HG03521 (cell line): ENCODE results near the gene TOM1L1.
"Not testable (repeated sequence)": the region's sequence is repeated elsewhere in the genome, so short reads cannot be mapped to it uniquely, and the experiment has no call there.

Experiments
- ATAC-seq: cut with Tn5 transposase; IDR thresholded peaks from one replicate; pipeline ENCODE4 v1.9.1; 2021; ENCODE audit warnings: mild to moderate bottlenecking, moderate library complexity; ENCODE audit not compliant: unreplicated experiment

The TOM1L1 gene

DNA sequence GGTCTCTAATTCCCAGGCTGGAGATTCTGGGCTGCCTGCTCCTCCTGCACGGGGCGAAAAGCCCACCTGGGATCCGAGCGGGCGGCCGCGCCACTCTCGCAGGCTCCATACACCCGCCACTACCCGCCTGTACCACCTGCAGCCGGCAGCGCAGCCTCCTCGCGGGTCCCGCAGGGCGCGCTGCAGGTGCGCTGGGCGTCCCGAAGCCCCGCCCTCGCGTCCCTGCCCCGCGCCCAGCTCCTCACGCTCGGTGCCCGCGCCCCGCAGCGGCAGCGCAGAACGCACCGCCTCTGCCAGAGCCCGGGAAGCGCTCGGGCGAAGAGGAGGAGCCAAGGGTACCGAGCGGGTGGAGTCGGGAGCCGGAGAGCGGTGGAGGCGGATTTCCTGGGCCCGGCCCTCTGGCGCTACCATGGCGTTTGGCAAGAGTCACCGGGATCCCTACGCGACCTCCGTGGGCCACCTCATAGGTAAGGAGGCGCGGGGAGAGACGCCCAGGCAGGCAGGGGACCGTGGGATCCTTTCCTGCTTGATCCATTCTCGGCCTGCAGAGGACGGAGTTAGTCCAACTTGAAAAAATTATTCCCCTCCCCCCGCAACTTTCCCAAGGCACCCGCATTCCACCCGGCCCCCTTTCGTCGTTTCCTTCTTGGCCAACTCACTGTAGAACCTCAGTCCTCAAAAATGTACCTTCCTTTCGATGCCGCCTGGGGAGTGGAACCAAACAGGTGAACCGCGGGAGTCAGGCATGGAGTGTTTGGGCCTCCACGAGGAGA, at the start of gene TOM1L1:
Gene TOM1L1 (plus strand): TSS at position 396 of the 773 bp plus-strand sequence. CDS start 14 bp downstream, at position 410.
- peak; percentile 91 for ATAC-seq

DNA sequence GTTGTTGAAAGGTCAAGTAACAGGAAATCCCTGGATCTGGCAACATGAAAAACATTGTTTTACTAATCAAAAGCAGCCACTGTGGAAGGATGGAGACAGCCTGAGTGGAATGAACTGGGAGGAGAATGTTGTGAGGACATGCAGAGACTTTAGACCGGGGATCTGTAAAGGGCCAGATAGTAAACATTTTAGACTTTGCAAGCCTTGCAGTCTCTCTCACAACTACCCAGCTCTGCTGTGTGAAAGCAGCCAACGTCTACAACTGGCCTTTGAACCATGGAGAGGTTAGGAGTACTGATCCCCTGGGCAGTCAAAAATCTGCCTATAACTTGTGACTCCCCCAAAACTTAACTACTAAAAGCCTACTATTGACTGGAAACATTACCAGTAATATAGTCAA, 41.5 kb upstream of the TOM1L1 start:
- no peak for ATAC-seq

GRCh38 chr17:54860617-54861470, 39.8 kb upstream of the TOM1L1 start:
- no peak for ATAC-seq

GRCh38 chr17:54861471-54861983, 39.1 kb upstream of the TOM1L1 start:
- ATAC-seq, result no peak

DNA sequence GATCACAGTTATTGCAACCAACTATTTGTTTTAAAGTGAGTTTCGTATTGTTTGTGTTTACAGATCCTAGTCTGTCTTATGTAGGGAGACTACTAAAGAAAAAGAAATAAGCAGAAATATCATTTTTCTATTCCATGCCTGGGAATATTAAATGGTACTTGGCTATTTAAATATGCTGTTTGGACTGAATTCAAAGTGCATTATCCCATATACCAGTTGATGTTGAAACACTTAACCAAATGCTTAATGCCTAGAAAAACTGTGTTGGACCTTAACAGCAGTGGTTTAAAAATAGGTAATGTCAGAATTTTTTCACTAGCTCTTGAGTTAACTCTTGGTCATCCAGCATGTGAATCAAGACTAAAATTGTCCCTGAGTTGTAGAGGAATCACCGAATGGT, 37.5 kb upstream of the TOM1L1 start:
- no peak for ATAC-seq

GRCh38 chr17:54864070-54864469, 36.6 kb upstream of the TOM1L1 start:
- ATAC-seq, result no peak

DNA sequence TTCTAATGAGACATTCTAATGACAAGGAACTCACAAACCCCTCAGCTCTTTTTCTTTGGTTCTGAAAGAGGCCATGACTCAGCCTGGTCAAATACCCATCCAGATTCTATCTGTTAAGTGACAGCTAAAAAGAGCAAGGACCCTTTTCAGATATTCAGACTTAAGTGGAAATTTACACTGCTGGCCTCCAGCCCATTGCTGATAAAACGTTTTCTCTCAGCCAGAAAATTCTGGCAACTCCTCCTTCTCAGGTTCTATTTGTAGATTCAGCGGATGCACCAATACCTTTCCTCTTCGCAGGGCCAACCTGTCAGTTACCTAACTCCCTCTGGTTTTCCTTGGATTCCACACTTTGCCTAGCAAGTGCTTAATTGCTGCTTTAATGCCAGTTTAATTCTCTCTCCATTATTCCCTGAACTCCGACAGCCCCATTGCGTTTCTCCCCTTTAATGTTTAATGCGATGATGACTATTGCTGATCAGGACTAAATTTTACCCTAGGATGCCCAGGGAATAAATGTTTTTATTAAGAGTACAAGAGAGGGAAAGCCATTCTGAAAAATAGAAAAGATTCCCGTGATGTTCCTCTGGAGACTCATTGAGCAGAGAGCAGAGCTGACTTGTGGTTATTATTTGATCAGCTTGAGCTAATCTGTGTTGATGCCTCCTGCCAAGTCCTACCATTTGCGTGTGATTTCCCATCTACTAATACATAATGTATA, 35.9 kb upstream of the TOM1L1 start:
- ATAC-seq, result no peak

DNA sequence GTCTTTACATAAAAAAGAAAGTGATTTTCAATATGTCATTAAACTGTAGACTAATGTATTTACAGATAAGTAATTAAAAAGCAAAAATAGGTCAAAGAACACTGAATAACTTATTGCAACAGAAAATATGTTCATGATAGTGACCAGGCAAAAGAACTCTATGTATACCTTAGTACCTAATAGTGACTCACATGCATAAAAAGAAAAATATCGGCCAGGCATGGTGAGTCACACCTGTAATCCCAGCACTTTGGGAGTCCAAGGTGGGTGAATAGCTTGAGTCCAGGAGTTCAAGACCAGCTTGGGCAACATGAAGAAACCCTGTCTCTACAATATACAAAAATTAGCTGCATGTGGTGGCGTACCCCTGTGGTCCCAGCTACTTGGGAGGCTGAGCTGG, 33.0 kb upstream of the TOM1L1 start:
- ATAC-seq, result no peak

- ATAC-seq, result no peak
These were observed 29.9 kb upstream of the TOM1L1 start for GRCh38 chr17:54870671-54871175.

GRCh38 chr17:54875906-54876305, 24.7 kb upstream of the TOM1L1 start:
- ATAC-seq, result not testable (repeated sequence)

DNA sequence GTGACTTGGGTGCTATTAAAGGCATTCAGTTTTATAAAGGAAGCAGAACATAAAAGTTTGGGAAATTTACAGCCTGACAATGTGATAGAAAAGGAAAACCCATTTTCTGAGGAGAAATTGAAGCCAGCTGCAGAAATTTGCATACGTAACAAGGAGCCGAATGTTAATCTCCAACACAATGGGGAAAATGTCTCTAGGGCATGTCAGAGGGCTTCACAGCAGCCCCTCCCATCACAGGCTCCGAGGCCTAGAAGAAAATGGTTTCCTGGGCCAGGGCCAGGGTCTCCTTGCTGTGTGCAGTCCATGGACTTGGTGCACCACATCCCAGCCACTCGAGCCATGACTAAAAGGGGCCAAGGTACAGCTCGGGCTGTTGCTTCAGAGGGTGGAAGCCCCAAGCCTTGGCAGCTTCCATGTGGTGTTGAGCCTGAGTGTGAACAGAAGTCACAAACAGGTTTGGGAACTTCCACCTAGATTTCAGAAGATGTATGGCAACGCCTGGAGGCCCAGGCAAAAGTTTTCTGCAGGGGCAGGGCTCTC, 23.9 kb upstream of the TOM1L1 start:
- no peak for ATAC-seq

DNA sequence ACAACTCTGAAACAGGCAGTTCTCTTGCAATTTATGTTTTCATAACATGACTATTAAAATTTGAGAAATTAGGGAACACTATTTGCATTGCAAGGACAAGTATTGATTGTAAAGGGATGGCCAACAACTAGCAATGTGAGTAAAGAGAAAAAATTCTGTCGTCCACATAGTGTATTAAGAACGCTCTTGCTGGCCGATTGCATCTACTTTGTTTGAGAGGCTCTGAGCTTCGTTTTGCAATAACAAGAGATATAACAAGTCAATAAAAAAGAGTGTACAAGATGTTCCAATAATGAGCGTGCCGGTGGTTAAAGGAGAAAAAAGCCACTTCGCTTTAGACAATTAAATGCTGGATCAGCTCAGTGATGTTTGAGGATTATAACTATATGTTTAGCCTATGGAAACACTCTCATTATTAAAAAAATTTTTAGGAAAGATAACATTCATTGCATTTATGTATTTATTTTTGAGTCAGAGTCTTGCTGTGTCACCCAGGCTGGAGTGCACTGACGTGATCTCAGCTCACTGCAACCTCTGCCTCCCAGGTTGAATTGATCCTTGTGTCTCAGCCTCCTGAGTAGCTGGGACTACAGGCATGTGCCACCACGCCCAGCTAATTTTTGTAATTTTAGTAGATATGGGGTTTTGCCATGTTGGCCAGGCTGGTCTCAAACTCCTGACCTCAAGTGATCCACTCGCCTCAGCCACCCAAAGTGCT, 19.2 kb upstream of the TOM1L1 start:
- ATAC-seq, result no peak

DNA sequence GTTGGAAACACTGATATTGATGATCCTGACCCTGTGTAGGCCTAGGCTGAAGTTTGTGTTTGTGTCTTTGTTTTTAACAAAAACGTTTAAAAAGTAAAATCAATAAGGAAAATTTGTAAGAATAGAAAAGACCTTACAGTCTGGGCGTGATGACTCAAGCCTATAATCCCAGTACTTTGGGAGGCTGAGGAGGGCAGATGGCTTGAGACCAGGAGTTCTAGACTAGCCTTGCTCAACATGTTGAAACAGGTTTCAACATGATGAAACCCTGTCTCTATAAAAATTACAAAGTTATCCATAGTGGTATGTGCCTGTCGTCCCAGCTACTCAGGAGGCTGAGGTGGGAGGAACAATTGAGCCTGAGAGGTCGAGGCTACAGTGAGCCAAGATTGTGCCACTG, 18.3 kb upstream of the TOM1L1 start:
- ATAC-seq, result no peak

DNA sequence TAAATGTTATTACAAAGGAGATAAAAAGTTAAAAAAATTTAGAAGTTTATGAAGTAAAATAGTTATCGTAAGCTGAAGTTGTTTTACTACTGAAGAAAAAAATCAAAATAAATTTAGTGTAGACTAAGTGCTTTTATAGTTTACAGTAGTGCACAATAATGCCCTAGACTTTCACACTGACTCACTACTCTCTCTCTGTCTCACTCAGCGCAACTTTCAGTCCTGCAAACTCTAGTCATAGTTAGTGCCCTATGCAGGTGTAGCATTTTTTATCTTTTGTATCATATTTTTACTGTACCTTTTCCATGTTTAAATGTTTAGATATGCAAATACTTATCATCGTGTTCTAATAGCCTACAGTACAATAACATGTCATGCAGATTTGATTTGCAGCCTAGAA, 17.7 kb upstream of the TOM1L1 start:
- peak; percentile 71 for ATAC-seq

- no peak for ATAC-seq
These were observed 16.7 kb upstream of the TOM1L1 start for GRCh38 chr17:54883939-54884338.

DNA sequence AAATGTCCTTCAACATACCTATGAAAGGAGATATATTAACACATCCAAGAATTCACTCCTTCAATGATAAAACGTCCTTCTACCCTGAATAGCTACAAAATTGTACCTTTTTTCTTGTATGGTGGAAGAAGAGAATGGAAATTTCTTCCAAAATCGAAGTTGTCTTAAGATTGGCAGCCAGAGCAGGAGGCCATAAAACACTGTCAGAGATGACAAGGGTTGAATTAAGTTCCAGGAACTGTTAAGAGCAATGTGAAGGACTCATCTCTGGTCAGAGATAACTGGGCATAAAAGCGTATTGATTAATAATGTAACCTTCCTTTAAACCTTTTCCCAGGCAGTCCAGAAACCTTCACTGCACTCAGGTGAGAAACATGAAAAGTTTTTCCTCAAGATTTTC, 12.9 kb upstream of the TOM1L1 start:
- no peak for ATAC-seq

DNA sequence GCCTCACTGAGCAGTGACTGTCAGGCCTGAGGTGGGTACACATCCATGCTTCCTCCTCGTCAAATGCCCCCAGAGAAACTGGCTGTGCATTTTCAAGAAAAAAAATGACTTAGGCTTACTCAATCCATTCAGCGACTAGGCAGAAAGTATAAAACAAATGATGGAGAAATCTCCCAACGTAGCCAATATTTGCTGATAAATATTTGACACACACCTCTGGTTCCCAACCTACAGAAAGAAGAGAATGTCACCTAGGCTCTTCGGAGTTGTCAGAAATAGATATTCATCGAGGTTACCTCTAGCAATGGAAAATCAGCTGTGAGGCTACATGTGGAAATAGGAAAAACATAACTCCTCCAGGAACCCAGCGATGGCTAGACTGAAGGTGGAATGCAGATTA, 12.4 kb upstream of the TOM1L1 start:
- ATAC-seq, result no peak

- ATAC-seq, result no peak
These were observed 11.7 kb upstream of the TOM1L1 start for GRCh38 chr17:54888981-54889380.

DNA sequence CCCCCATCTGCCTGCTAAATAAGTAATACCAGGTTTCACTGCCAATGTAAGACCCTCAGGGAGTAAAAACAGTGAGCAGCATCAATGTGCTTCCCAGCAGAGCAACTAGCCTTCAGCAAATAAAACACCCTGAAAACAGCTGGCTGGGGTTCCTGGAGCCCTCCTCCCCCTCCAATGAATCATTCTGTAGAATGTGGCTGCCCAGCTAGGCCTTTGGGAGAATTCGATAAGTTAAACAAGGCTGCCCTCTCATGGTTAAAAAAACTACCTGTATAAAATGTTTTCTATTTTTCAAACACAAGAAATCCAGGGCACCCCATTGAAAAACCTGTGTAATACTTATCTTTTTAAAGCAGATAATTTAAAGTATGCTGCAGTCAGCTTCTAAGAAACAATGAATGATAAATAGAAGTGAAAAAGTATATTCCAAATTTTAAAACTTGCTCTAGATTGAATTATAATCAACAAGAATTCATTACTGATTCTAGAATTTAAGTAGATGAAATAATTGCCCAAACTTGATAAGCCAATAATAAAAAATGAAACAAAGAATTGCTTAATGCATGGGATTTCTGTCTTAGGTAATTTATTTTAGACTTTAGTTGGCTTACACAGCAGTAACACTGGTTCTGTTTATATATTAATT, 9.4 kb upstream of the TOM1L1 start:
- ATAC-seq, result no peak

- no peak for ATAC-seq
These were observed 8.3 kb upstream of the TOM1L1 start for GRCh38 chr17:54892360-54892759.
